ENCODE measurements around the gene SFI1. TPM values are rescaled to one million over a fixed set of nuclear protein-coding genes. Genes with fewer than 3 reads are reported as not detected.

SFI1 gene
- total RNA-seq, 2 experiments from 2014 or later = 221 to 234 TPM

GRCh38 chr22:31627223-31627731, 130.9 kb downstream of the SFI1 start:
- H3K27ac Mint-ChIP-seq = peak overlapping the region; percentile 67
- intact Hi-C loops (cut with DNase I, micrococcal nuclease) = no loop called here
- no peak for ATAC-seq
- POLR2A ChIA-PET = interaction anchor here (0.6 kb wide), 1 partner anchor 237 kb away, joined by 3 read pairs; no protein-coding TSS in a partner anchor
- no peaks in the 10 kb centered on the region for H3K27me3 Mint-ChIP-seq
- DNase-seq = no peak
- H3K4me1 Mint-ChIP-seq = peaks cover 43% of the 10 kb centered on the region
- H3K9me3 Mint-ChIP-seq (ENCODE audit: low read depth) = no peaks in the 10 kb centered on the region
- no peak overlapping the region for H3K4me3 Mint-ChIP-seq
- CTCF ChIA-PET = interaction anchor here (0.6 kb wide), 1 partner anchor 111 kb away, joined by 3 read pairs; no protein-coding TSS in a partner anchor
- H3K36me3 Mint-ChIP-seq (ENCODE audit: low read depth) = peaks cover 7% of the 10 kb centered on the region

- H3K9me3 Mint-ChIP-seq (ENCODE audit: low read depth) = no peaks in the 10 kb centered on the region
- peaks cover 43% of the 10 kb centered on the region for H3K4me1 Mint-ChIP-seq
- ChIA-PET POLR2A (no interaction called here), CTCF (no interaction called here)
- peak overlapping the region; percentile 67 for H3K27ac Mint-ChIP-seq
- H3K4me3 Mint-ChIP-seq = peak overlapping the region; percentile 81
- ATAC-seq (no peak), DNase-seq (no peak)
- H3K27me3 Mint-ChIP-seq = no peaks in the 10 kb centered on the region
- peaks cover 7% of the 10 kb centered on the region for H3K36me3 Mint-ChIP-seq (ENCODE audit: low read depth)
- intact Hi-C loops (cut with DNase I, micrococcal nuclease) = no loop called here
Measured at GRCh38 chr22:31628362-31628761, 132.0 kb downstream of the SFI1 start.

GRCh38 chr22:31628969-31629708, 132.8 kb downstream of the SFI1 start:
- Mint-ChIP-seq H3K27me3 (no peaks in the 10 kb centered on the region), H3K36me3 (ENCODE audit: low read depth) (peaks cover 7% of the 10 kb centered on the region), H3K9me3 (ENCODE audit: low read depth) (no peaks in the 10 kb centered on the region), H3K27ac (peak overlapping the region; percentile 67), H3K4me3 (peak overlapping the region; percentile 81), H3K4me1 (peaks cover 50% of the 10 kb centered on the region)
- no peak for ATAC-seq
- DNase-seq = peak; percentile 36
- ChIA-PET POLR2A (interaction anchor here (2.3 to 2.5 kb wide), 2 partner anchors 8 to 33 kb away, joined by 8 to 14 read pairs; partner anchors contain the start of gene PISD), CTCF (interaction anchor here (0.6 to 2.6 kb wide), 4 partner anchors 9 to 276 kb away, joined by 3 to 8 read pairs (median 6); no protein-coding TSS in a partner anchor)
- intact Hi-C loops (cut with DNase I, micrococcal nuclease) = no loop called here

DNA sequence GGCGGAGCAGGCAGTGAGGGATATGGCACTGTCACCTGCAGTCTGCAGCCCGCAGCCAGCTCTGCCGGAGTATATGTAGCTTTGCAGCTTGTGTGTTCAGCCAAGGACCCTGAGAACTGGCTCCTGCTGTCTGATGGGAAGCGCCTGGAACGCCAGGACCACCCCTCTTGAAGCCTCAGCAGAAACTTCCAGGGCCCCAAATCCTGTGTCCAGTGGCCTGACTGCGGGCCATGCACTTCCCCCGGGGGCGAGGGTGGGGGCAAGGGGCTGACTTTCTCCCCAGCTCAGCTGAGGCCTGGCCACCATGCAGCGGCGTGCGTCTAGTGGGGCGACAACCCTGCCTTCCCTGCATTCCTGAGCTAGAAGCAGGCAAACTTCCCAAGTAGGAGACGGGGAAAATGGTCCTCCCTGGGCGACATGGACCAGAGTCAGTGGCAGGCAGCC, 133.4 kb downstream of the SFI1 start:
- H3K36me3 Mint-ChIP-seq (ENCODE audit: low read depth) = peaks cover 7% of the 10 kb centered on the region
- no peaks in the 10 kb centered on the region for H3K9me3 Mint-ChIP-seq (ENCODE audit: low read depth)
- CTCF ChIA-PET = interaction anchor here (0.6 to 2.6 kb wide), 9 partner anchors 9 to 276 kb away, joined by 3 to 8 read pairs (median 4); partner anchors contain the start of genes EIF4ENIF1 and PISD
- H3K27ac Mint-ChIP-seq = peak overlapping the region; percentile 67
- ATAC-seq (no peak), DNase-seq (peak; percentile 29)
- H3K4me1 Mint-ChIP-seq = peaks cover 55% of the 10 kb centered on the region
- no peaks in the 10 kb centered on the region for H3K27me3 Mint-ChIP-seq
- intact Hi-C loops (cut with DNase I, micrococcal nuclease) = loop anchor here (1.0 to 10.0 kb wide), 14 partner anchors 33 to 545 kb away; partner anchors contain the start of genes SFI1 (in 2 of the 2), DRG1 (in 1 of the 2), EIF4ENIF1 (in 1 of the 2) and LIMK2 (in 1 of the 2)
- POLR2A ChIA-PET = interaction anchor here (0.8 to 2.5 kb wide), 6 partner anchors 9 to 93 kb away, joined by 3 to 14 read pairs (median 6); partner anchors contain the start of gene PISD
- H3K4me3 Mint-ChIP-seq = peak overlapping the region; percentile 81

- intact Hi-C loops (cut with DNase I, micrococcal nuclease) = loop anchor here (1.0 to 10.0 kb wide), 14 partner anchors 32 to 546 kb away; partner anchors contain the start of genes SFI1 (in 2 of the 2), DRG1 (in 1 of the 2), EIF4ENIF1 (in 1 of the 2) and LIMK2 (in 1 of the 2)
- Mint-ChIP-seq H3K27ac (peak overlapping the region; percentile 89), H3K9me3 (ENCODE audit: low read depth) (no peaks in the 10 kb centered on the region), H3K36me3 (ENCODE audit: low read depth) (peaks cover 7% of the 10 kb centered on the region), H3K27me3 (no peaks in the 10 kb centered on the region), H3K4me3 (peak overlapping the region; percentile 81), H3K4me1 (peaks cover 60% of the 10 kb centered on the region)
- ChIA-PET POLR2A (interaction anchor here (0.5 to 2.5 kb wide), 8 partner anchors 10 to 770 kb away, joined by 3 to 14 read pairs (median 6); partner anchors contain the start of genes DEPDC5 and PISD), CTCF (interaction anchor here (0.6 to 2.6 kb wide), 11 partner anchors 9 to 341 kb away, joined by 3 to 8 read pairs (median 4); partner anchors contain the start of genes EIF4ENIF1 and PISD)
- DNase-seq (peak; percentile 93), ATAC-seq (peak; percentile 82)
Measured at GRCh38 chr22:31630331-31631329, 134.3 kb downstream of the SFI1 start.

DNA sequence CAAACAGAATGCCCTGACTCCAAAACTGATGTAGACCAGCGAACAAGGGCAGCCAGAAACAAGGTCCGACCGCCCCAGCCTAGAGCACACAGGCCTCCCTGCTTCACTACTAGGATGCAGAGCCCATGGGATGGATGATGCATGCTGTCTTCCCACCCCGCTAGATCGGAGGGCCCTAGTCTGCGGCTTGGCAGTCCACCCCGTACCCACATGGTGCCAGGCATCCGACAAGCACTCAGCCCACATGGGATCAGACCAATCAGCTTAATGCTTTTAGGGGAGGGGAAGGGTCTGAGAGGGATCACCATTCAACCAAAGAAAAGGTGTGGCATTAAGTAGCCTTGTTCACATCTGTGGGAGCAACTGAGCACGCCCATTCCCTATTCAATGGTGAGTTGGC, 135.1 kb downstream of the SFI1 start:
- DNase-seq (peak; percentile 7), ATAC-seq (no peak)
- ChIA-PET POLR2A (interaction anchor here (0.6 to 2.5 kb wide), 3 partner anchors 11 to 273 kb away, joined by 3 to 14 read pairs (median 8); partner anchors contain the start of gene PISD), CTCF (interaction anchor here (0.6 to 2.6 kb wide), 8 partner anchors 8 to 342 kb away, joined by 3 to 8 read pairs (median 4); partner anchors contain the start of genes EIF4ENIF1 and PISD)
- Mint-ChIP-seq H3K9me3 (ENCODE audit: low read depth) (no peaks in the 10 kb centered on the region), H3K36me3 (ENCODE audit: low read depth) (peaks cover 7% of the 10 kb centered on the region), H3K4me3 (peak overlapping the region; percentile 81), H3K4me1 (peaks cover 58% of the 10 kb centered on the region), H3K27ac (peak overlapping the region; percentile 87), H3K27me3 (no peaks in the 10 kb centered on the region)
- intact Hi-C loops (cut with DNase I, micrococcal nuclease) = loop anchor here (2.0 to 10.0 kb wide), 9 partner anchors 49 to 547 kb away; partner anchors contain the start of genes EIF4ENIF1 (in 1 of the 2), LIMK2 (in 1 of the 2), PATZ1 (in 1 of the 2) and PIK3IP1 (in 1 of the 2)

- ChIA-PET POLR2A (no interaction called here), CTCF (interaction anchor here (1.3 to 2.2 kb wide), 2 partner anchors 75 to 335 kb away, joined by 4 to 10 read pairs; no protein-coding TSS in a partner anchor)
- H3K27ac Mint-ChIP-seq = peak overlapping the region; percentile 58
Measured at GRCh38 chr22:31635638-31636306, 139.4 kb downstream of the SFI1 start.

DNA sequence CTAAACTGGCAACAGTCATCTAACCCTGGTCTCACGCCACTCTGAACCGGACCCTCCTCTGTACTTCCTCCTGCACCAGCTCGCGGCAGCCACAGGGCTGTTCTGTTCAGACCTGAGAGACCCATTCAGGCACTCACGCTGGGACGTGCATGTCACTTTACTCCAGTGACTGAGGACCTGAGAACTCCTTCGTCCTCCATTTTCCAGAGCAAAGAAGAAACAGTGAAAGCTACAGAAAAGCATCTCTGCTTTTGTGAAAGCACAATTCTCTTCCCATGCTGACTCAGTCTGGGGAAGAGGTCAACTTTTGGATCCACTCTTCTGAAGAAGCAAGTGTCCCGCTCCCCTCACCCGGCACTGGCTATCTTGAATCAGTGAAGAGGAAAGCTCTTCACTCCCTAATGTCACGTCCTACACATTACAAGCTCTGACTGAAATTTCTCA, 141.1 kb downstream of the SFI1 start:
- Mint-ChIP-seq H3K4me1 (peaks cover 54% of the 10 kb centered on the region), H3K4me3 (no peak overlapping the region), H3K36me3 (ENCODE audit: low read depth) (peaks cover 6% of the 10 kb centered on the region), H3K27ac (peak overlapping the region; percentile 32), H3K9me3 (ENCODE audit: low read depth) (no peaks in the 10 kb centered on the region), H3K27me3 (no peaks in the 10 kb centered on the region)
- ATAC-seq (no peak), DNase-seq (peak; percentile 22)
- intact Hi-C loops (cut with DNase I, micrococcal nuclease) = loop anchor here in 1 of 2 experiments (10.0 kb wide), 1 partner anchor 553 kb away; the partner anchor contains the start of gene SMTN
- ChIA-PET CTCF (interaction anchor here (0.5 to 1.4 kb wide), 4 partner anchors 24 to 1200 kb away, joined by 3 to 5 read pairs (median 3); partner anchors contain the start of gene PISD), POLR2A (no interaction called here)

More at GRCh38 chr22:31635638-31636306, 139.4 kb downstream of the SFI1 start:
- H3K4me3 Mint-ChIP-seq = no peak overlapping the region
- H3K9me3 Mint-ChIP-seq (ENCODE audit: low read depth) = no peaks in the 10 kb centered on the region
- H3K27me3 Mint-ChIP-seq = no peaks in the 10 kb centered on the region
- intact Hi-C loops (cut with DNase I, micrococcal nuclease) = loop anchor here (2.0 to 10.0 kb wide), 2 partner anchors 79 to 551 kb away; partner anchors contain the start of gene SMTN (in 1 of the 2)
- peaks cover 2% of the 10 kb centered on the region for H3K36me3 Mint-ChIP-seq (ENCODE audit: low read depth)
- peaks cover 58% of the 10 kb centered on the region for H3K4me1 Mint-ChIP-seq
- no peak for DNase-seq
- ATAC-seq = no peak

DNA sequence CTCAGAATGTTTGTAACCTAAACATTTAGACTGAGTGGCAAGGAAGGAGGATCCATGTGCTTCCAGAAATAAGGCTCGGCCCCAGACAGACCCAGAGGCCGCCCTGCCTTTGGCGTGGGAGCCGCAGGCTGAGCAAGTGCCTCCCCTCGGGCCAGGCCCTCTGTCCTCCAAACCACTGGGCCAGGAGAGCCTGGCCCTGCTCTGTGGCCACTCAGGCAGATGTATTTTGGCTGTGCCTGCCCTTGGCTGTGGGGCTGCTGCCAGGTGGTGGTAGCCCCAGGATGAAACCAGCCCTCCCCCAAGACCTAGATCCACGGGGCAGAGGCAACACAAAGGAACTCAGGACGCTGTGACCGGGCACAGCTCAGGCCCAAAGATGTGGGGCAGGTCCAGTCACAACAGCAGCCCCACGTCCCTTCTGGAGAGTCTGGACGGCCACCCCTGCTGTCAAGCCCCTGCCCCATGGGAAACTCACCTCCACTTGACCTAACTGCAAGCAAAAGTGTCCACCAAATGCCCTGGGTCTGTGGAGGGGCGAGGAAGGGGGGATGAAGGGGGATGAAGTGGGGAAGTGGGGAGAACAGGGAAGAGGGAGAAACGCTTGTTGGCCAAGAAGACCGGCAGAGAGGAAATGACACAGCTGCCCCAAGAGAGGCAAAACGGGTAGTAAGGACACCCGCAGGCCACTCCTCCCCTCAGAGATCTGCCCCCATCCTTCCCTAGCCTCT, 141.7 kb downstream of the SFI1 start:
- ATAC-seq (peak; percentile 21), DNase-seq (peak; percentile 18)
- CTCF ChIA-PET = interaction anchor here (0.5 to 1.4 kb wide), 3 partner anchors 24 to 1200 kb away, joined by 3 read pairs; partner anchors contain the start of gene PISD
- Mint-ChIP-seq H3K27me3 (no peaks in the 10 kb centered on the region), H3K4me1 (peaks cover 54% of the 10 kb centered on the region), H3K4me3 (no peak overlapping the region), H3K27ac (peak overlapping the region; percentile 32), H3K36me3 (ENCODE audit: low read depth) (peaks cover 6% of the 10 kb centered on the region), H3K9me3 (ENCODE audit: low read depth) (no peaks in the 10 kb centered on the region)
- intact Hi-C loops (cut with DNase I, micrococcal nuclease) = loop anchor here in 1 of 2 experiments (10.0 kb wide), 1 partner anchor 553 kb away; the partner anchor contains the start of gene SMTN
- POLR2A ChIA-PET = no interaction called here

Data from activated CD4-positive, alpha-beta T cell treated with anti-CD3 and anti-CD28 coated beads for 36 hours (primary cell).